Esophagus (tissue), 2 donors: Measurements from ENCODE around the gene ABTB2. TPM values are rescaled to one million over a fixed set of nuclear protein-coding genes. Genes with fewer than 3 reads are reported as not detected.

Experiments used
- H3K27ac ChIP-seq, 2 donors: one replicate each; pipeline ENCODE4 v1.5.1; 2013; ENCODE audit warnings: low read depth in 2 of 2, mild to moderate bottlenecking in 2 of 2, inconsistent platforms in 1 of 2, low read length in 1 of 2, moderate library complexity in 1 of 2
- H3K27me3 ChIP-seq, 2 donors: one replicate each; pipeline ENCODE4 v1.6.1; 2013; ENCODE audit warnings: low read length in 2 of 2, control low read depth in 1 of 2, mild to moderate bottlenecking in 1 of 2; ENCODE audit not compliant: insufficient read depth in 2 of 2, control insufficient read depth in 1 of 2
- H3K36me3 ChIP-seq, 2 donors: one replicate each; pipeline ENCODE4 v1.6.1; 2013; ENCODE audit warnings: low read length in 1 of 2; ENCODE audit not compliant: control insufficient read depth in 2 of 2, insufficient read depth in 2 of 2
- H3K4me1 ChIP-seq, 2 donors: one replicate each; pipeline ENCODE4 v1.6.1; 2013; ENCODE audit warnings: low read length in 1 of 2; ENCODE audit not compliant: control insufficient read depth in 2 of 2, insufficient read depth in 2 of 2
- H3K4me3 ChIP-seq, 2 donors: one replicate each; pipeline ENCODE4 v1.5.1; 2013; ENCODE audit warnings: low read length in 2 of 2, mild to moderate bottlenecking in 2 of 2, low read depth in 1 of 2, moderate library complexity in 1 of 2
- H3K9me3 ChIP-seq, 2 donors: one replicate each; pipeline ENCODE4 v1.6.1; 2013; ENCODE audit warnings: mild to moderate bottlenecking in 2 of 2, low read depth in 1 of 2, low read length in 1 of 2, moderate library complexity in 1 of 2; ENCODE audit not compliant: control insufficient read depth in 2 of 2, insufficient read depth in 1 of 2
- WGBS, 2 donors: extraction: QIAGEN DNeasy Blood & Tissue Kit; methylation state at CpG; one replicate each; pipeline ENCODE4 v1.1.7; 2013; 5-methylcytosine and 5-hydroxymethylcytosine counted together
- polyA plus RNA-seq, 2 donors: library from polyadenylated mRNA; stranded (reverse); fragments of 200-250 nt; gene quantifications; one replicate each; pipeline ENCODE4 v1.2.3, GENCODE V29; 2013
- donor health status: healthy with polysubstance abuse.
- donor health status: Bipolar disorder and iron deficiency.

Gene ABTB2
- polyA plus RNA-seq, 2 donors: 3.2 to 4.3 TPM

DNA sequence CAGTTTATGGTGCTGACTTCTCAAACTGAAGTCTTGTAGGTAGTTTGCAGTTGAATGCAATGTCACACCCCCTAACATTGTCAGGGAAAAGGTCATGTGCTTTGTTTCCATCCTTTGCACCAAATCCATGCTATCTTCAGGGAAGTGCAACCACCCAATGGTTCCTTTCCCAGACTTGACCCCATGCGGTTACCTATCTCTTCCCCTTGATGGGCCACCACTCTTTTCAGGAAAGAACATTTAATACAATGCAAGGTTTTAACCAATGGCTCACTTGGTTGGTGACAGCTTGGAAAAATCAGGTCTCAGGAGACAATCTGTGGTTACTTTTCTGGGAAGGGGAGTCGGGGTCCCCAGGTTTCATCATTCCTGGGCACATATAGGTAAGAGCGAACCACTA is 2.1 kb downstream of the ABTB2 start:
- H3K36me3 ChIP-seq: no peaks in the 10 kb centered on the region
- no peaks in the 10 kb centered on the region for H3K9me3 ChIP-seq
- WGBS, 2 donors: 87 to 92% methylated on average over 3 of the region's 3 CpGs
- H3K4me1 ChIP-seq: peaks cover 3 to 10% of the 10 kb centered on the region in 2 donors
- H3K27ac ChIP-seq: no peak overlapping the region
- H3K4me3 ChIP-seq: peak overlapping the region; percentile 19 to 45
- peaks cover 0 to 3% of the 10 kb centered on the region in 2 donors for H3K27me3 ChIP-seq

DNA sequence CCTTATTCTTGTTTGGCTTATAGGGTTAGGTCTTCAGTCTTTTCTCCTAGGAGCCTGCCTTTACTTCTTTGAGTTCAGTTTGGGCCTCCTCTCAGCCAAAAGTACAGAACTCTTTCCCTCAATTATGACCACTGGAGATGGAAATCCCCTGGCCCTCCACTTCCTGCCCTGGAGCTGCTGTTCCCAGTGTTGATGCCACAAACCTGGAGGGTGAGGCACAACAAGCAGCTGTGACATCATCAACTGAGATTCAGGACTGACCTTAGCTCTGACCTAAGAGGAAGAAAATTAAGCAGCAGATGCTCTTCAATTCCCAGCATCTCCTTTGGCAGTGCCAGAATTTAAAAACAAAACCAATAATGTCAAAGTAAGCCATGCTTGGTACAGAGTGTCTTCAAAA is 3.0 kb downstream of the ABTB2 start:
- Histone ChIP-seq H3K27me3 (peaks cover 0 to 3% of the 10 kb centered on the region in 2 donors), H3K4me3 (peak overlapping the region in 1 of 2 donors; percentile 45), H3K9me3 (no peaks in the 10 kb centered on the region), H3K27ac (no peak overlapping the region), H3K4me1 (peaks cover 3 to 10% of the 10 kb centered on the region in 2 donors), H3K36me3 (no peaks in the 10 kb centered on the region)

DNA sequence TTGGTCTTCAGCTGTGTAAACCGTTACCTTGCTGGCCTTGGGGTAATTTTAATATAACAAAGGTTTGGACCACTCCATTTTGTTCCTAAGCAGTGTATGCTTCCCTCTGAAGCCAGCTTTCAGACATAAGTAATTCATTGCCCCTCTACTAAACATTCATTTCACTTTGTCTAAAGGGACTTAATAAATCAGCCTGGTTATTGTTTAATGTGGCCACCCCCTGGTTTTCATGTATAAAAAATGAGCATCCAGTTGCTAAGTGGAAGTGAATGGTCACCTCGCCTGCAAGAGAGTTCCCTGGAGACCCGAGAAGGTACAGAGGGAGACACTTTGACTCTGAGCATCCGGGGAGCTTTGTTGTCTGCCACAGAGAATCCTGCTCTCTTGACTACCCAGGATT is 3.9 kb downstream of the ABTB2 start:
- Histone ChIP-seq H3K4me1 (peaks cover 3 to 8% of the 10 kb centered on the region in 2 donors), H3K4me3 (no peak overlapping the region)
- WGBS, 2 donors: 84 to 92% methylated on average over 4 of the region's 4 CpGs

GRCh38 chr11:34351687-34352469 is 5.9 kb downstream of the ABTB2 start:
- Histone ChIP-seq H3K27ac (no peak overlapping the region), H3K27me3 (peaks cover 0 to 3% of the 10 kb centered on the region in 2 donors), H3K36me3 (no peaks in the 10 kb centered on the region), H3K4me1 (peaks cover 3 to 5% of the 10 kb centered on the region in 2 donors), H3K4me3 (no peak overlapping the region), H3K9me3 (no peaks in the 10 kb centered on the region)
- WGBS, 2 donors: 88 to 91% methylated on average over 4 of the region's 4 CpGs

More for the DNA sequence above, 3.9 kb downstream of the ABTB2 start:
- Histone ChIP-seq H3K27me3 (peaks cover 0 to 3% of the 10 kb centered on the region in 2 donors), H3K36me3 (no peaks in the 10 kb centered on the region), H3K27ac (no peak overlapping the region), H3K9me3 (no peaks in the 10 kb centered on the region)

DNA sequence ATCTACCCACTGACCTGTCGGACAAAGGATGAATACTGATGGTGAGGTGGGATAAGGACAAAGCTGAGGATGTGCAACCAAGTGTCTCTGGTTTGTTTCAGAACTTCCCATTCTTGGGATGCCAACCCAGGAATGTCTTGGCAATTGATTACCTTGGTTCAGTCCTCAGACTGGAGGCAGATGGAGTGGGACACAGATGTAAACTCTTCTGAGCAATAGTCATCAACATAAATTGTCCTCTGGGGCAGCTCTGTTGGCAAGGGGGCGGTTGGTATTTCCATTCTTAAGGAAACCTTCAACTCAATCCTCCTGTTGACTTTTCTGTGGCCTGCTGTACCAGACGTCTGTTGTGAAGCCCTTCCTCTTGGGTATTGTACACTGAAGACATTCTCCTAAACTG is 6.8 kb downstream of the ABTB2 start:
- WGBS, 2 donors: 85 to 91% methylated on average over 3 of the region's 3 CpGs

GRCh38 chr11:34349882-34350281 is 7.9 kb downstream of the ABTB2 start:
- Histone ChIP-seq H3K4me1 (peaks cover 0 to 2% of the 10 kb centered on the region in 2 donors), H3K4me3 (no peak overlapping the region), H3K27ac (peak overlapping the region in 1 of 2 donors; percentile 29), H3K36me3 (no peaks in the 10 kb centered on the region), H3K27me3 (no peaks in the 10 kb centered on the region), H3K9me3 (no peaks in the 10 kb centered on the region)
- WGBS, 2 donors: 89 to 91% methylated on average over 6 of the region's 6 CpGs

More for the DNA sequence above, 6.8 kb downstream of the ABTB2 start:
- H3K9me3 ChIP-seq: no peaks in the 10 kb centered on the region
- H3K27me3 ChIP-seq: no peaks in the 10 kb centered on the region
- no peak overlapping the region for H3K4me3 ChIP-seq
- peaks cover 0 to 2% of the 10 kb centered on the region in 2 donors for H3K4me1 ChIP-seq
- no peak overlapping the region for H3K27ac ChIP-seq
- no peaks in the 10 kb centered on the region for H3K36me3 ChIP-seq

DNA sequence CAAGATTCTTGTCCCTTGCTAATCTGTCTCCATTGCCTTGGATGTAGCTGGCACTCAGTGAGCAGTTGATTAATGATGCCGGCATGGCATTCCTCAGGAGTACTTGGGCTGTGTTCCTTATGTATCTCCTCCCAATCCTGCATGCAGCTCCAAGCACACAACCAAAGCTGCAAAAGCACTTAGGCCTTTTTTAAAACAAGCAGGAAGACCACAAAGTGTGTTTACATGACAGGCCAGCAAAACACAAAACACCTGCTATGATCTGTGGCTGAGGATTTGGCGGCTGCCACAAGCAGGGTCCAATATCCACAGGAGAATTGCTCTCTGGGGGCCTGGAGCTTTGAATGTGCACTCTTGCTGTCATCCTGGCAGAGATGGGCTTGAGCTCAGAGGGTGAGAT is 8.9 kb downstream of the ABTB2 start:
- Histone ChIP-seq H3K27ac (no peak overlapping the region), H3K9me3 (no peaks in the 10 kb centered on the region), H3K4me1 (peaks cover 2% of the 10 kb centered on the region in 2 donors), H3K4me3 (no peak overlapping the region), H3K36me3 (no peaks in the 10 kb centered on the region), H3K27me3 (no peaks in the 10 kb centered on the region)
- 80 to 81% methylated on average over 2 of the region's 2 CpGs for WGBS, 2 donors

GRCh38 chr11:34348096-34348495 is 9.7 kb downstream of the ABTB2 start:
- H3K27ac ChIP-seq: no peak overlapping the region
- H3K4me1 ChIP-seq: peaks cover 2% of the 10 kb centered on the region in 2 donors

GRCh38 chr11:34346551-34346950 is 11.3 kb downstream of the ABTB2 start:
- H3K27me3 ChIP-seq: no peaks in the 10 kb centered on the region
- no peak overlapping the region for H3K27ac ChIP-seq
- H3K4me1 ChIP-seq: peaks cover 2% of the 10 kb centered on the region in 2 donors
- 54 to 63% methylated on average over 6 of the region's 6 CpGs for WGBS, 2 donors
- H3K36me3 ChIP-seq: no peaks in the 10 kb centered on the region
- no peaks in the 10 kb centered on the region for H3K9me3 ChIP-seq
- H3K4me3 ChIP-seq: no peak overlapping the region

More at GRCh38 chr11:34348096-34348495, 9.7 kb downstream of the ABTB2 start:
- 76 to 91% methylated on average over 2 of the region's 2 CpGs for WGBS, 2 donors
- Histone ChIP-seq H3K36me3 (no peaks in the 10 kb centered on the region), H3K27me3 (no peaks in the 10 kb centered on the region), H3K9me3 (no peaks in the 10 kb centered on the region), H3K4me3 (no peak overlapping the region)

DNA sequence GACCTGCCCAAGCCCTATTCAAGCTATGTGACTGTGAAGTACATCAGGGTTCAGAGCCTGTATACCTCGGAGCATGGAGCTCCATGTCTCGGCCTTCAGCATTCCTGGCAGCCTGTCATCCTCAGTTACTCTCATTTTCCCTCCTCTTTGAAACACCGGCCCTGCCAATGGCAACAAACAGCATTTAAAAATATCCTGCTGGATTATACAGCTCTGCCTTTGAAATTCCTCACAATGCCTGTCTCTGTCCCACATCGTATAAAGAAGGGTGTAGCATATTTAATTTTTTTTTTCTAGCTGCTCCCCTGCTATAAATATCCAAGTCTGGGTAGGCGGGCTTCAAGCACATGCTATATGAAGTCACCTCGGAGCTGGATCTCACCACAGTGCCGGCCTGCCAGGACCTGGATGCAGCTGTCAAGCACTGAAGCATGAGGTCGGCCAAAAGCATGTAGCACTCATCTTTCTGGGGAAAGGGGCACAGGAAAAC is 11.8 kb downstream of the ABTB2 start:
- H3K4me3 ChIP-seq: no peak overlapping the region
- H3K27ac ChIP-seq: peak overlapping the region in 1 of 2 donors; percentile 59
- WGBS, 2 donors: 67 to 70% methylated on average over 8 of the region's 8 CpGs
- no peaks in the 10 kb centered on the region for H3K9me3 ChIP-seq
- H3K4me1 ChIP-seq: peaks cover 2% of the 10 kb centered on the region in 2 donors
- no peaks in the 10 kb centered on the region for H3K36me3 ChIP-seq
- no peaks in the 10 kb centered on the region for H3K27me3 ChIP-seq
